Kidney (tissue), 14 donors: ENCODE data around the gene RPL41. TPM values are rescaled to one million over a fixed set of nuclear protein-coding genes. Genes with fewer than 3 reads are reported as not detected.

Experiments
- DNase-seq, 5 donors: peaks; one replicate each; pipeline ENCODE4 v3.0.0-alpha.2; 2013 to 2020
- FAIRE-seq: peaks from 2 replicates; lab custom pipeline; 2012; peaks lifted over from hg19 to GRCh38; lab: Jason Lieb, UNC
- H3K27ac ChIP-seq, 2 donors: one replicate each; pipeline ENCODE4 v1.7.0; 2013; ENCODE audit warnings: low read depth in 2 of 2, low read length in 2 of 2, inconsistent platforms in 1 of 2
- H3K27me3 ChIP-seq: one replicate; pipeline ENCODE4 v1.7.1; 2013; ENCODE audit warnings: low read length, inconsistent platforms; ENCODE audit not compliant: control insufficient read depth, insufficient read depth
- H3K36me3 ChIP-seq, 3 donors: one replicate each; pipeline versions ENCODE4 v1.7.0 to v1.7.1; 2013; ENCODE audit warnings: low read length in 3 of 3, control low read depth in 1 of 3, inconsistent platforms in 1 of 3; ENCODE audit not compliant: insufficient read depth in 3 of 3, control insufficient read depth in 2 of 3
- H3K4me1 ChIP-seq, 3 donors: one replicate each; pipeline versions ENCODE4 v1.7.0 to v1.7.1; 2013; ENCODE audit warnings: low read length in 3 of 3, inconsistent platforms in 1 of 3, low read depth in 1 of 3; ENCODE audit not compliant: control insufficient read depth in 2 of 3, insufficient read depth in 2 of 3
- H3K4me3 ChIP-seq, 3 donors: one replicate each; pipeline versions ENCODE4 v1.7.0 to v1.8.1; 2013; ENCODE audit warnings: low read length in 3 of 3, control low read depth in 1 of 3, inconsistent platforms in 1 of 3
- H3K9ac ChIP-seq, 3 donors: one replicate each; pipeline versions ENCODE4 v1.7.0 to v1.7.1; 2013; ENCODE audit warnings: low read length in 3 of 3, control low read depth in 1 of 3, inconsistent platforms in 1 of 3
- H3K9me3 ChIP-seq, 3 donors: one replicate each; pipeline versions ENCODE4 v1.7.0 to v1.7.1; 2013; ENCODE audit warnings: low read length in 3 of 3, control low read depth in 1 of 3, inconsistent platforms in 1 of 3; ENCODE audit not compliant: control insufficient read depth in 2 of 3, insufficient read depth in 1 of 3
- intact Hi-C: fragments of 100-400 bp; cut with DNase I; formaldehyde crosslinking; loops from one replicate; pipeline ENCODE4 v1.11.1; 2022
- polyA plus RNA-seq: library from polyadenylated mRNA; stranded (reverse); fragments of 350-450 nt; fragmentation: Illumina TruSeq; extraction: RNeasy Lipid Tissue Mini Kit (QIAGEN cat#74804); gene quantifications from one replicate; pipeline ENCODE4 v1.2.3, GENCODE V29; 2014; ENCODE audit warnings: low read depth, low replicate concordance; ENCODE audit not compliant: insufficient read depth
- total RNA-seq: library from RNA; stranded (reverse); fragmentation: NEBNext Ultra II Directional; extraction: Animal tissue kit (Norgen Biotek cat#: 25700); gene quantifications from one replicate; pipeline ENCODE4 v1.2.1, GENCODE V29; 2021
- TF ChIP-seq, protein P1 (sequence below): IDR thresholded peaks from 3 replicates; pipeline ENCODE4 v1.5.1; 2012; ENCODE audit warnings: mild to moderate bottlenecking, moderate library complexity, borderline replicate concordance; ENCODE audit not compliant: insufficient read depth; ENCODE audit errors: extremely low read depth
- donor health status: control.
- donor health status: control.
- donor health status: control.
- donor health status: control.
- donor health status: control.
- donor health status: DM: yes; HTN: yes; CAD: no.
- donor health status: Normal renal cell carcinoma (clear cell type).

RPL41 gene
- total and polyA plus RNA-seq, 2 donors from 2014 or later = 2,987 to 5,602 TPM

DNA sequence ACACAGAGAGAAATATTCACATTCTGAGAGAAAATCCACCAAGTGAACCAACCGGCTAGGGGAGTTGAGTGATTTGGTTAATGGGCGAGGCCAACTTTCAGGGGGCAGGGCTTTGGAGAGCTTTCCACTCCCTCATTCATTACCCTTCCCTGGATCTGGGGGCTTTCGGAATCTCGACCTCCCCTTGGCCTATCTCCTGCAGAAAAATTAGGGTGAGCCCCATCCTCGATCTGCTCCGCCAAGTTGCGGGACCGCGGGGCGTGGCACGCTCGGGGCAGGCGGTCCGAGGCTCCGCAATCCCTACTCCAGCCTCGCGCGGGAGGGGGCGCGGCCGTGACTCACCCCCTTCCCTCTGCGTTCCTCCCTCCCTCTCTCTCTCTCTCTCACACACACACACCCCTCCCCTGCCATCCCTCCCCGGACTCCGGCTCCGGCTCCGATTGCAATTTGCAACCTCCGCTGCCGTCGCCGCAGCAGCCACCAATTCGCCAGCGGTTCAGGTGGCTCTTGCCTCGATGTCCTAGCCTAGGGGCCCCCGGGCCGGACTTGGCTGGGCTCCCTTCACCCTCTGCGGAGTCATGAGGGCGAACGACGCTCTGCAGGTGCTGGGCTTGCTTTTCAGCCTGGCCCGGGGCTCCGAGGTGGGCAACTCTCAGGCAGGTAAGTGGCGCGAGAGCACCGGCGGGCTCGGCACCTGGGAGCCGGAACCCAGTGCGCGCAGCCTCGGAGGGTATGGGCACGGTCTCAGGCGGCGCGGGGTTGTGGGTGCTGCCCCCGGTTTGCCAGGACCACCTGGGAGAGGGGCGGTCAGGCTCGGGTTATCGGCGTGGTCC lies 36.5 kb upstream of the RPL41 start, which contains the start of gene ERBB3:
Gene ERBB3 (plus strand): TSS at position 443 of the 833 bp plus-strand sequence. CDS start 136 bp downstream, at position 579.
- Histone ChIP-seq H3K27me3 (no peaks in the 10 kb centered on the region), H3K4me3 (peak within 1 kb of the TSS; percentile 57 to 79 (median 71)), H3K9me3 (no peaks in the 10 kb centered on the region), H3K36me3 (peaks cover 0 to 10% (median 3%) of the 10 kb centered on the region in 3 donors), H3K9ac (peak within 1 kb of the TSS; percentile 42 to 84 (median 81)), H3K4me1 (peaks cover 4 to 13% (median 8%) of the 10 kb centered on the region in 3 donors), H3K27ac (peak within 1 kb of the TSS; percentile 82 to 93)
- peak; percentile 85 to 93 (median 93) for DNase-seq
- FAIRE-seq = no peak
- intact Hi-C loops = no loop called here
- TF ChIP-seq, protein P1, sequence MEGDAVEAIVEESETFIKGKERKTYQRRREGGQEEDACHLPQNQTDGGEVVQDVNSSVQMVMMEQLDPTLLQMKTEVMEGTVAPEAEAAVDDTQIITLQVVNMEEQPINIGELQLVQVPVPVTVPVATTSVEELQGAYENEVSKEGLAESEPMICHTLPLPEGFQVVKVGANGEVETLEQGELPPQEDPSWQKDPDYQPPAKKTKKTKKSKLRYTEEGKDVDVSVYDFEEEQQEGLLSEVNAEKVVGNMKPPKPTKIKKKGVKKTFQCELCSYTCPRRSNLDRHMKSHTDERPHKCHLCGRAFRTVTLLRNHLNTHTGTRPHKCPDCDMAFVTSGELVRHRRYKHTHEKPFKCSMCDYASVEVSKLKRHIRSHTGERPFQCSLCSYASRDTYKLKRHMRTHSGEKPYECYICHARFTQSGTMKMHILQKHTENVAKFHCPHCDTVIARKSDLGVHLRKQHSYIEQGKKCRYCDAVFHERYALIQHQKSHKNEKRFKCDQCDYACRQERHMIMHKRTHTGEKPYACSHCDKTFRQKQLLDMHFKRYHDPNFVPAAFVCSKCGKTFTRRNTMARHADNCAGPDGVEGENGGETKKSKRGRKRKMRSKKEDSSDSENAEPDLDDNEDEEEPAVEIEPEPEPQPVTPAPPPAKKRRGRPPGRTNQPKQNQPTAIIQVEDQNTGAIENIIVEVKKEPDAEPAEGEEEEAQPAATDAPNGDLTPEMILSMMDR = peak; percentile 6

DNA sequence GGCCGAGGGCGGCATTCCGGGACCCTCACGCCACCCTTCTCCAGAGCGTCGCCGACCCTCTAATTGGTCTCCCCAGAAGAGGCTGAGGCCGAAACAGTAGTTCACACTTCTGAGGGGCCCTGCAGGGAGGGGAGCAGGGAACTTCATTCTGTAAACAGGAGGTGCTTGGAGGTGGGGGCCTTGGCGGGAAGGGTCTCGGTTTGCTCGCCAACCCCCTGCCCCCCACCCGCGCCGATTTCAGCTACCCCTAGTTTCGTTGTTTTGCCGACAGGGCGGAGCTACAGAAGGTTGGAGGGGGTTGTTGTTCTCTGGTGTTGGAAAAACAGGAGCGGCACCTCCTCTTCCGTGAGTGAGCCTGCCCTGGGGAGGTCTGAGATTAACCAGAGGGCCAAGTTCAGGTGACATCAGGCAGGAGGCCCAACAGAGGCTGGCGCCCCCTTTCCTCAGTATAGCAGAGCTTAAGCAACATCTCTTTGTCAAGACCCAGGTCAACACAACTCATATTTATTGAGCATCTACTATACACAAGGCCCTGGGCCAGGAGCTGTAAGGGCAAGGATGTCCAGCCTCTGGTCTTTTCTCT lies 35.8 kb upstream of the RPL41 start:
- Histone ChIP-seq H3K4me3 (peak overlapping the region; percentile 57 to 79 (median 71)), H3K9me3 (no peaks in the 10 kb centered on the region), H3K9ac (peak overlapping the region; percentile 26 to 84 (median 81)), H3K36me3 (peaks cover 0 to 13% (median 5%) of the 10 kb centered on the region in 3 donors), H3K27ac (peak overlapping the region; percentile 82 to 93), H3K27me3 (no peaks in the 10 kb centered on the region), H3K4me1 (peaks cover 4 to 13% (median 10%) of the 10 kb centered on the region in 3 donors)
- no peak for FAIRE-seq
- TF ChIP-seq, protein P1 = no peak
- intact Hi-C loops = no loop called here
- DNase-seq = peak in 4 of 5 donors; percentile 38 to 77 (median 56)

DNA sequence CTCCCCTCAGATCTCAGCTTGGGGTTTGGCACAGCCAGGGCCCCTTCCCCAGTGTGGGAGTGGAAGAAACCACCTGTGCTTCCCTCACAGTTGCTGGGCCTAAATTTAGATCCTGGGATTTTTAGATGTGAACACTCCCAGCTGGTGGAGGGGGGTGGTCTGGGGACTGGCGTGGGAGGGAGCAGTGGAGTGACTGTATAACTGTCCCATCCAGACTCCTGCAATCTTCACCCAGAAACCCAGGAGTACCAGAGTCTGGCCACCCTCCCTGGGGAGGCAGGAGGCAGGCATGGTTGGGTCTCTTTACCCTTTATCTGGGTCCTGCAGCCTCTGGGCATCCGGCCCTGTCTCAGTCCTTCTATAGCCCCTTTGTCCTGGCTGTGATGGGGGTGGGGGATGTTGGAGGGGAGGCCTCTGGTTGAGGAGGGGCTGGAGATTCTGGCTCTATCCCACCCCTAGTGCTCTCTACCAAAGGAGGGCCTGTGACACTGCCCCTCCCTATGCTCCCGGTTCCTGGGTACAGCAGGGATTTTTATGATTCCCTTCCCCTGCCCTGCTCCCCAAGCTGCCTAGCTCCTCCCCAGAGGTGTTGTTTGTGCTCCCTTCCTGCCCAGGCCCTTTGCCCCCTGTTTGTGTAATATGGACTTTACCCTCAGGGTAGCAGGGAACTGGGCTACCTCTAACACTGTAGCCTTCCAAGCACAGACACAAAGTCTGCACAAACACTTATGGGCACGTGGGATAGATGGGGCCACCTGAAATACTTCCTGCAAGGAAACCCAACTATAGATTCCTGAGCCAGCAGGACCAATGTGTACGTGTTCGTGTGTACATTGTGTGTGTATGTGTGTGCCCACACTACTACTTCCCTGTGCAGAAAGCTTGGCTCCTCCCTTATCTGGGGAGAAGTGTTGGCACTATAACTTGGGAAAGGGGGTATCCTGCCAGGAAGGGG lies 34.8 kb upstream of the RPL41 start:
- TF ChIP-seq, protein P1 = no peak
- Histone ChIP-seq H3K27me3 (no peaks in the 10 kb centered on the region), H3K4me1 (peaks cover 4 to 15% (median 13%) of the 10 kb centered on the region in 3 donors), H3K9ac (peak overlapping the region in 2 of 3 donors; percentile 74 to 84), H3K9me3 (no peaks in the 10 kb centered on the region), H3K36me3 (peaks cover 0 to 15% (median 10%) of the 10 kb centered on the region in 3 donors), H3K27ac (peak overlapping the region; percentile 82 to 93), H3K4me3 (peak overlapping the region; percentile 57 to 79 (median 71))
- DNase-seq (peak in 4 of 5 donors; percentile 24 to 67 (median 45)), FAIRE-seq (no peak)
- intact Hi-C loops = no loop called here
